Ovary (tissue), 1 donor: ENCODE measurements around the gene HDAC9.

Experiments used
- EP300 ChIP-seq: sonication (generic); formaldehyde crosslinking; IDR thresholded peaks from one replicate; pipeline ENCODE4 v1.6.1; 2017; ENCODE audit warnings: antibody characterized with exemption
- POLR2A ChIP-seq: fragments of 450-650 bp; IDR thresholded peaks from one replicate; pipeline ENCODE4 v1.6.1; 2017; ENCODE audit warnings: antibody characterized with exemption, mild to moderate bottlenecking, moderate library complexity

GRCh38 chr7:18788026-18788425 is 292.5 kb downstream of the HDAC9 start:
- TF ChIP-seq POLR2A, result no peak
- no peak for TF ChIP-seq EP300
